HepG2 (cell line): ENCODE data around the gene DMKN. TPM values are rescaled to one million over a fixed set of nuclear protein-coding genes. Genes with fewer than 3 reads are reported as not detected.

ENCODE experiments used
- ARNTL ChIP-seq: sonication (generic); formaldehyde crosslinking; IDR thresholded peaks from 2 replicates; pipeline ENCODE4 v1.4.0; 2020; ENCODE audit warnings: mild to moderate bottlenecking, missing genetic modification reagents
- CCAR2 ChIP-seq: fragments of 200-400 bp; formaldehyde crosslinking; optimal IDR thresholded peaks from 2 replicates; pipeline ENCODE3; 2018; ENCODE audit warnings: low read depth, mild to moderate bottlenecking, low read length, moderate library complexity
- GABPB1 ChIP-seq: IDR thresholded peaks from 2 replicates; pipeline ENCODE4 v1.6.1; 2016; ENCODE audit warnings: mild to moderate bottlenecking, missing genetic modification reagents, moderate library complexity, missing compliant biosample characterization
- KDM1A ChIP-seq: IDR thresholded peaks from 2 replicates; pipeline ENCODE4 v1.6.1; 2016; ENCODE audit warnings: missing compliant biosample characterization
- MIER2 ChIP-seq: IDR thresholded peaks from 2 replicates; pipeline ENCODE4 v1.6.1; 2016; ENCODE audit warnings: missing biosample characterization, missing genetic modification reagents
- NONO ChIP-seq, 2 experiments: fragments of 450-650 bp in 1 of 2; sonication (generic) in 1 of 2; formaldehyde crosslinking in 1 of 2; IDR thresholded peaks in 1 of 2; conservative IDR thresholded peaks in 1 of 2; 2 replicates each; pipeline versions ENCODE4 v1.6.1 to v1.8.0; 2017 to 2022; ENCODE audit warnings: mild to moderate bottlenecking in 1 of 2, missing genetic modification reagents in 1 of 2, moderate library complexity in 1 of 2
- SALL1 ChIP-seq: sonication (generic); formaldehyde crosslinking; IDR thresholded peaks from 2 replicates; pipeline ENCODE4 v1.8.0; 2022; ENCODE audit warnings: mild to moderate bottlenecking, missing genetic modification reagents
- SMC3 ChIP-seq: IDR thresholded peaks from 2 replicates; pipeline ENCODE4 v1.6.1; 2011; ENCODE audit warnings: low read length, improper control_type of control experiment
- ZMYM4 ChIP-seq: sonication (generic); formaldehyde crosslinking; IDR thresholded peaks from 2 replicates; pipeline ENCODE4 v1.8.1; 2023; ENCODE audit warnings: mild to moderate bottlenecking, missing genetic modification reagents
- ZNF432 ChIP-seq: sonication (generic); formaldehyde crosslinking; IDR thresholded peaks from 2 replicates; pipeline ENCODE4 v1.5.0; 2020; ENCODE audit warnings: missing genetic modification reagents, mild to moderate bottlenecking, borderline replicate concordance
- ZNF768 ChIP-seq: sonication (generic); formaldehyde crosslinking; IDR thresholded peaks from 2 replicates; pipeline ENCODE4 v1.4.0; 2020; ENCODE audit warnings: missing genetic modification reagents
- ZNF780A ChIP-seq: sonication (generic); formaldehyde crosslinking; IDR thresholded peaks from 2 replicates; pipeline ENCODE4 v1.8.0; 2022; ENCODE audit warnings: mild to moderate bottlenecking, missing genetic modification reagents, moderate library complexity
- polyA plus RNA-seq, 8 experiments: library from polyadenylated mRNA; depleted of rRNA in 3 of 8; stranded (reverse) in 7 of 8; unstranded in 1 of 8; fragments of >200 nt; fragmentation: Illumina TruSeq in 4 of 8; extraction: Trizol in 4 of 8; gene quantifications; 2 replicates each; pipeline versions ENCODE4 v1.2.1 to v1.2.3, GENCODE V29; 2011 to 2016; ENCODE audit warnings: low read depth in 4 of 8, missing spikeins in 1 of 8, mixed read lengths in 1 of 8; ENCODE audit not compliant: insufficient read depth in 1 of 8
- total RNA-seq, 5 experiments: library from RNA; depleted of rRNA; stranded (reverse); fragments of >200 nt; fragmentation: Illumina TruSeq; extraction: Trizol; gene quantifications; 2 replicates each; pipeline ENCODE4 v1.2.3, GENCODE V29; 2016; ENCODE audit warnings: low read depth in 1 of 5
- TF ChIP-seq, protein P1 (sequence below): sonication (generic); formaldehyde crosslinking; IDR thresholded peaks from 2 replicates; pipeline ENCODE4 v1.5.1; 2020; ENCODE audit warnings: mild to moderate bottlenecking, missing genetic modification reagents, moderate library complexity
- TF ChIP-seq, protein P2 (sequence below): IDR thresholded peaks from 2 replicates; pipeline ENCODE4 v1.4.0; 2020; ENCODE audit warnings: mild to moderate bottlenecking, missing genetic modification reagents
- TF ChIP-seq, protein P3 (sequence below): sonication (generic); formaldehyde crosslinking; IDR thresholded peaks from 2 replicates; pipeline ENCODE4 v1.4.0; 2020; ENCODE audit warnings: low read depth, mild to moderate bottlenecking, missing genetic modification reagents
- TF ChIP-seq, protein P4 (sequence below): IDR thresholded peaks from 2 replicates; pipeline ENCODE4 v1.6.1; 2016; ENCODE audit warnings: low read depth, borderline replicate concordance

The DMKN gene
- total and polyA plus RNA-seq, 2 of the 13 experiments (the other 11 are each of a cell fraction or from before 2014, with no cell fraction given): 50.8 to 57.1 TPM

DNA sequence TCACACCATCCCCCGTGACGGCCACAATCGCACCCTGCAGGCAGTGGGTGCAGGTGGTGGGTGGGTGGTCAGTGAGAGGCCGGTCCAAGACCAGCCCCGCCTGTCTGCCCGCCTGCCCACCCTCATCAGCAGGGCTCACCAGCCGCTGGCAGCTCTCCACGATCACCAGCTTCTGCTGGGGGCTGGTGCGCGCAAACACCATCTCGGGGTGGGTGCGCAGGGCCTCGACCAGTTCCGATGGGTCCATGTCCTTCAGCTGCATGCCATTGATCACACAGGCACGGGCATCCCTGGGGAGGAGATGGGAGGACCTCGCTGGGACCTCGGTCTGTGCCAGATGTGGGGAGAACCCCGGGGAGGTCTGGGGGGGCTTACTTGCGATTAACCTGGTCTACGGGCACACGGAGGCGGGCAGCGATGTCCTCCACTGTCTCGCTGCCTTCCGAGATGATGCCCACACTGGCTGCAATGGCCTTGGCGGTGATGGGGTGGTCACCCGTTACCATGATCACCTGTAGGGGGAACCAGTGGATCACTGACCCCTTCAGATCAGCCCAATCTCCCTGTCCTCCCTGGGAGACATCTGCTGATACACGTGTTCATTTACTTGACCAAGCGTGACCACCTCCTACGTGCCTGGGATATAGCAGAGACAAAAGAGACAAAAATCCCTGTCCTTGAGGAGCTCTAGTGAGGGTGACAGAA, 42.0 kb upstream of the DMKN start (continued):
- TF ChIP-seq ZNF780A (CRISPR knock-in tag): peak; percentile 41; the same call in 1 of the 2 replicates
- peak; percentile 67 for TF ChIP-seq SMC3
- 0 out of 2 replicates have a peak, but pooled peaks have one; percentile 13 for TF ChIP-seq ZMYM4 (CRISPR knock-in tag)
- 0 out of 2 replicates have a peak, but pooled peaks have one; percentile 20 for TF ChIP-seq GABPB1
- TF ChIP-seq, protein P1, sequence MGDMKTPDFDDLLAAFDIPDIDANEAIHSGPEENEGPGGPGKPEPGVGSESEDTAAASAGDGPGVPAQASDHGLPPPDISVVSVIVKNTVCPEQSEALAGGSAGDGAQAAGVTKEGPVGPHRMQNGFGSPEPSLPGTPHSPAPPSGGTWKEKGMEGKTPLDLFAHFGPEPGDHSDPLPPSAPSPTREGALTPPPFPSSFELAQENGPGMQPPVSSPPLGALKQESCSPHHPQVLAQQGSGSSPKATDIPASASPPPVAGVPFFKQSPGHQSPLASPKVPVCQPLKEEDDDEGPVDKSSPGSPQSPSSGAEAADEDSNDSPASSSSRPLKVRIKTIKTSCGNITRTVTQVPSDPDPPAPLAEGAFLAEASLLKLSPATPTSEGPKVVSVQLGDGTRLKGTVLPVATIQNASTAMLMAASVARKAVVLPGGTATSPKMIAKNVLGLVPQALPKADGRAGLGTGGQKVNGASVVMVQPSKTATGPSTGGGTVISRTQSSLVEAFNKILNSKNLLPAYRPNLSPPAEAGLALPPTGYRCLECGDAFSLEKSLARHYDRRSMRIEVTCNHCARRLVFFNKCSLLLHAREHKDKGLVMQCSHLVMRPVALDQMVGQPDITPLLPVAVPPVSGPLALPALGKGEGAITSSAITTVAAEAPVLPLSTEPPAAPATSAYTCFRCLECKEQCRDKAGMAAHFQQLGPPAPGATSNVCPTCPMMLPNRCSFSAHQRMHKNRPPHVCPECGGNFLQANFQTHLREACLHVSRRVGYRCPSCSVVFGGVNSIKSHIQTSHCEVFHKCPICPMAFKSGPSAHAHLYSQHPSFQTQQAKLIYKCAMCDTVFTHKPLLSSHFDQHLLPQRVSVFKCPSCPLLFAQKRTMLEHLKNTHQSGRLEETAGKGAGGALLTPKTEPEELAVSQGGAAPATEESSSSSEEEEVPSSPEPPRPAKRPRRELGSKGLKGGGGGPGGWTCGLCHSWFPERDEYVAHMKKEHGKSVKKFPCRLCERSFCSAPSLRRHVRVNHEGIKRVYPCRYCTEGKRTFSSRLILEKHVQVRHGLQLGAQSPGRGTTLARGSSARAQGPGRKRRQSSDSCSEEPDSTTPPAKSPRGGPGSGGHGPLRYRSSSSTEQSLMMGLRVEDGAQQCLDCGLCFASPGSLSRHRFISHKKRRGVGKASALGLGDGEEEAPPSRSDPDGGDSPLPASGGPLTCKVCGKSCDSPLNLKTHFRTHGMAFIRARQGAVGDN (CRISPR knock-in tag): peak; percentile 41; the same call in 1 of the 2 replicates
- TF ChIP-seq KDM1A (CRISPR knock-in tag): 0 out of 2 replicates have a peak, but pooled peaks have one; percentile 9
- 0 out of 2 replicates have a peak, but pooled peaks have one; percentile 5 for TF ChIP-seq SALL1 (CRISPR knock-in tag)
- peak; percentile 15; the same call in 1 of the 2 replicates for TF ChIP-seq ZNF768
- TF ChIP-seq ARNTL (CRISPR knock-in tag): peak; percentile 86; the same call in 1 of the 2 replicates
- 0 out of 2 replicates have a peak, but pooled peaks have one; percentile 32 for TF ChIP-seq MIER2
- TF ChIP-seq, protein P2, sequence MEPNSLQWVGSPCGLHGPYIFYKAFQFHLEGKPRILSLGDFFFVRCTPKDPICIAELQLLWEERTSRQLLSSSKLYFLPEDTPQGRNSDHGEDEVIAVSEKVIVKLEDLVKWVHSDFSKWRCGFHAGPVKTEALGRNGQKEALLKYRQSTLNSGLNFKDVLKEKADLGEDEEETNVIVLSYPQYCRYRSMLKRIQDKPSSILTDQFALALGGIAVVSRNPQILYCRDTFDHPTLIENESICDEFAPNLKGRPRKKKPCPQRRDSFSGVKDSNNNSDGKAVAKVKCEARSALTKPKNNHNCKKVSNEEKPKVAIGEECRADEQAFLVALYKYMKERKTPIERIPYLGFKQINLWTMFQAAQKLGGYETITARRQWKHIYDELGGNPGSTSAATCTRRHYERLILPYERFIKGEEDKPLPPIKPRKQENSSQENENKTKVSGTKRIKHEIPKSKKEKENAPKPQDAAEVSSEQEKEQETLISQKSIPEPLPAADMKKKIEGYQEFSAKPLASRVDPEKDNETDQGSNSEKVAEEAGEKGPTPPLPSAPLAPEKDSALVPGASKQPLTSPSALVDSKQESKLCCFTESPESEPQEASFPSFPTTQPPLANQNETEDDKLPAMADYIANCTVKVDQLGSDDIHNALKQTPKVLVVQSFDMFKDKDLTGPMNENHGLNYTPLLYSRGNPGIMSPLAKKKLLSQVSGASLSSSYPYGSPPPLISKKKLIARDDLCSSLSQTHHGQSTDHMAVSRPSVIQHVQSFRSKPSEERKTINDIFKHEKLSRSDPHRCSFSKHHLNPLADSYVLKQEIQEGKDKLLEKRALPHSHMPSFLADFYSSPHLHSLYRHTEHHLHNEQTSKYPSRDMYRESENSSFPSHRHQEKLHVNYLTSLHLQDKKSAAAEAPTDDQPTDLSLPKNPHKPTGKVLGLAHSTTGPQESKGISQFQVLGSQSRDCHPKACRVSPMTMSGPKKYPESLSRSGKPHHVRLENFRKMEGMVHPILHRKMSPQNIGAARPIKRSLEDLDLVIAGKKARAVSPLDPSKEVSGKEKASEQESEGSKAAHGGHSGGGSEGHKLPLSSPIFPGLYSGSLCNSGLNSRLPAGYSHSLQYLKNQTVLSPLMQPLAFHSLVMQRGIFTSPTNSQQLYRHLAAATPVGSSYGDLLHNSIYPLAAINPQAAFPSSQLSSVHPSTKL (CRISPR knock-in tag): 0 out of 2 replicates have a peak, but pooled peaks have one; percentile 30
- TF ChIP-seq, protein P3, sequence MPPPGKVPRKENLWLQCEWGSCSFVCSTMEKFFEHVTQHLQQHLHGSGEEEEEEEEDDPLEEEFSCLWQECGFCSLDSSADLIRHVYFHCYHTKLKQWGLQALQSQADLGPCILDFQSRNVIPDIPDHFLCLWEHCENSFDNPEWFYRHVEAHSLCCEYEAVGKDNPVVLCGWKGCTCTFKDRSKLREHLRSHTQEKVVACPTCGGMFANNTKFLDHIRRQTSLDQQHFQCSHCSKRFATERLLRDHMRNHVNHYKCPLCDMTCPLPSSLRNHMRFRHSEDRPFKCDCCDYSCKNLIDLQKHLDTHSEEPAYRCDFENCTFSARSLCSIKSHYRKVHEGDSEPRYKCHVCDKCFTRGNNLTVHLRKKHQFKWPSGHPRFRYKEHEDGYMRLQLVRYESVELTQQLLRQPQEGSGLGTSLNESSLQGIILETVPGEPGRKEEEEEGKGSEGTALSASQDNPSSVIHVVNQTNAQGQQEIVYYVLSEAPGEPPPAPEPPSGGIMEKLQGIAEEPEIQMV (CRISPR knock-in tag): no peak
- TF ChIP-seq, protein P4, sequence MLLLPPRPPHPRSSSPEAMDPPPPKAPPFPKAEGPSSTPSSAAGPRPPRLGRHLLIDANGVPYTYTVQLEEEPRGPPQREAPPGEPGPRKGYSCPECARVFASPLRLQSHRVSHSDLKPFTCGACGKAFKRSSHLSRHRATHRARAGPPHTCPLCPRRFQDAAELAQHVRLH (CRISPR knock-in tag): 0 out of 2 replicates have a peak, but pooled peaks have one; percentile 52
- no peak for TF ChIP-seq NONO (IDR thresholded peaks at IDR 0.05)
- peak; percentile 43; the same call in 1 of the 2 replicates for TF ChIP-seq NONO (CRISPR knock-in tag; conservative IDR thresholded peaks at IDR 0.05)
- no peak for TF ChIP-seq CCAR2
- TF ChIP-seq ZNF432: no peak
